NK-92 (cell line): Measurements from ENCODE around the gene MT1M.

Source experiments
- DNase-seq: peaks from one replicate; lab custom pipeline; 2025; ENCODE audit not compliant: unreplicated experiment; lab: John Stamatoyannopoulos, UW

Gene MT1M

GRCh38 chr16:56625943-56626654, 6.4 kb upstream of the MT1M start:
- no peak for DNase-seq

GRCh38 chr16:56626685-56627084, 5.8 kb upstream of the MT1M start:
- DNase-seq, result no peak

- no peak for DNase-seq
Measured at GRCh38 chr16:56628486-56629350, 3.7 kb upstream of the MT1M start.

- DNase-seq, result no peak
Measured at GRCh38 chr16:56629531-56629930, 2.9 kb upstream of the MT1M start.

- DNase-seq, result no peak
Measured at GRCh38 chr16:56630134-56630533, 2.3 kb upstream of the MT1M start.

GRCh38 chr16:56631197-56631596, 1.3 kb upstream of the MT1M start:
- no peak for DNase-seq

GRCh38 chr16:56631832-56632155, 665 bp upstream of the MT1M start:
- no peak for DNase-seq

- DNase-seq, result no peak
Measured at GRCh38 chr16:56632848-56633365, 448 bp downstream of the MT1M start.

- DNase-seq, result no peak
Measured at GRCh38 chr16:56633535-56633934, 1.1 kb downstream of the MT1M start.

GRCh38 chr16:56634715-56635440, 2.4 kb downstream of the MT1M start:
- DNase-seq, result no peak

- no peak for DNase-seq
Measured at GRCh38 chr16:56635441-56635967, 3.0 kb downstream of the MT1M start.

- DNase-seq, result no peak
Measured at GRCh38 chr16:56636616-56637413, 4.4 kb downstream of the MT1M start.

- no peak for DNase-seq
Measured at GRCh38 chr16:56637814-56638750, 5.6 kb downstream of the MT1M start, which contains the start of gene MT1A. Gene MT1A (plus strand): TSS chr16:56638666. CDS start chr16:56638739, 73 bp downstream.

- DNase-seq, result no peak
Measured at GRCh38 chr16:56639045-56639444, 6.6 kb downstream of the MT1M start.

GRCh38 chr16:56640076-56640475, 7.6 kb downstream of the MT1M start:
- DNase-seq, result no peak

- DNase-seq, result no peak
Measured at GRCh38 chr16:56641166-56641565, 8.7 kb downstream of the MT1M start.

GRCh38 chr16:56643080-56643778, 10.8 kb downstream of the MT1M start:
- DNase-seq, result no peak

GRCh38 chr16:56643833-56644232, 11.4 kb downstream of the MT1M start:
- no peak for DNase-seq

- no peak for DNase-seq
Measured at GRCh38 chr16:56645311-56645710, 12.9 kb downstream of the MT1M start.
